HTR-8/SVneo (cell line): ENCODE results near the gene PARS2.

Experiments
- DNase-seq: peaks from one replicate; pipeline ENCODE4 v3.0.0; 2011; ENCODE audit warnings: low spot score, mixed read lengths; ENCODE audit not compliant: insufficient read length
- FAIRE-seq: peaks from 2 replicates; lab custom pipeline; 2011; peaks lifted over from hg19 to GRCh38; lab: Jason Lieb, UNC

The PARS2 gene

DNA sequence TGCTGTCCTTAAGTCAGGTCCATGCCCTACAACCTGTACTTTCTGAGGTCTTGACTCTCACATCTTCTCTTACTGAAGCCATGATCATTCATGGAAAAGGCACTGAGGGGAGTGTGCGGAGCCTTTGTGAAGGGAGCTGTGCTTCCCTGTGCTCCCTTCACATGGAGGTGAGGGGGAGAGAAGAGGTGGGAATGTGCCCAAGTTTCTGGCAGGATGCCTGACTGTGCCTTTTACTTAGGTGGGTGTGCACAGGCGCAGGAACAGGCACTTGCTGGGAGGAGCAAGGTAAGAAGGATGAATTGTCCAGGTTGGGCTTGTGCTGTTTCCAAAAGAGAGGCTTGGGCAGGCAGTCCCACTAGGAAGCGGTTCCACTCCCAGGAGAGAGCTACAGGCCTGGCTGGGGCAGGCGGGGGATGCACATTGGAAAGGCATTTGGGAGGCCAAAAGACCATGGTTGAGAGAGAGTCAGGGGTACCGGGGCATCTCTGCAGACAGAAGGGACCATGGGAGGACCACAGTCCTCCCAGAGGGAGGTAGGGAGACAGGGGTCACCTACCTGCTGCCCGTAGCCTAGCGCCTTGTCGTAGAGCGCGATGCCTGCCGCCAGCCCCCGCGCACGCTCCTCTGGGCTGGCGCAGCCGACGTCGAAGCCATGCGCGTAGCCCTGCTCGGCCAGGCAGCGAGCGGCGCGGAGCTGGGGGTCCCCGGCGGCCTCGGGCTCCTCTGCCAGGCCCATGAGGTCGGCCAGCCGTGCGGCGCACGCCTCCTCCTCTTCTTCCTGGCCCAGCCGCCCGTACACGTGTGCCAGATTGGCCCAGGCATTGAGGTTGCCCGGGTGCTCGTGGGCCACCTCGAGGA, 35.9 kb upstream of the PARS2 start:
- DNase-seq (no peak), FAIRE-seq (no peak)

- no peak for FAIRE-seq
- DNase-seq = no peak
Measured at GRCh38 chr1:54798769-54799641, 34.7 kb upstream of the PARS2 start.

- DNase-seq = no peak
- no peak for FAIRE-seq
Measured at GRCh38 chr1:54798206-54798605, 33.9 kb upstream of the PARS2 start.

DNA sequence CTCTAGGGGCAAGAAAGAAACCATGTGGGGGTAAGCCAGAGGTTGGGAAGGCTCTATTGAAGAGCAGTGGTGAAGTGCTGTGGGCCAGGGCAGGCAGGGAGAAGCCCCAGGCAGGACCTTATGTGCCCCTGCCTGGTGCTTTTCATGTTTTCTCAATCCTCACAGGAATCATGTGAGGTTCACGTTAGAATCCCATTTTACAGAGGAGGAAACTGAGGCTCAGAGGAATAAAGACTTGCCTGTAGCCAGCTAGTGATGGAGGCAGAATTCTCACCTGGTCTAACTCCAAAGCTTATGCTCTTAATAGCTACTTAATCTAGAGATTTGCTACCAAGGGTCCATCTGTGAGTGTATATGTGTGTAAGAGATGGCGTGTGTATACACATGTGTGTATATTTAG, 32.6 kb upstream of the PARS2 start:
- no peak for DNase-seq
- FAIRE-seq = no peak

DNA sequence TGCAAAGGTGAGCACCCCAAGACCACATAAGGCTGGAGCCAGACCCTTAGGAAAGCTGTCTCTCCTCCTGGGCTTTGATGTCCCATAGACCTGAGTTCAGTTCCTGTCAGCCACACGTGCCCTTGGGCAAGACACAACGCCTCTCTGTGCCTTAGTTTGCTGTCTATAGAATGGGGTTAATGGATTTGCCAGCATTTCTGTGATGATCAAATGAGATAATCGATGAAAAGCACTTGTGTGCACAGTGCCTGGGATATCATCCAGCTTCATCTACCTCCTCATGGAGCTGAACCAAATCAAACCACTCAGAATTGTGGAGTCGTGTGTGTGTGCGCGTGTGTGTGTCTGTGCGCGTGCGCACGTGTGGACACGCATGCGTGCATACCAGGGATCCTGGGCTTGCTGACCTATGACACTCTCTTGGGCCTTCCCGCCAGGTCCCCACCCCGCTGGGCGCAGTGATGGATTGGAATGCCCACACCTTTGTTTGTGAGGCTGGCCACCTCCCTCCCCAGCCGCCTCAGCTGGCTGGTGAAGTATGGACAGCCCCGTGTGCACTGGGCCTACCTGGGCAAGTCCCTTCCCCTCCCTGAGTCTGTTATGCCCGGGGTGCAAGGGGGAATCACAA, 31.6 kb upstream of the PARS2 start:
- FAIRE-seq (no peak), DNase-seq (no peak)

- DNase-seq = no peak
- no peak for FAIRE-seq
Measured at GRCh38 chr1:54795356-54795665, 31.0 kb upstream of the PARS2 start.

DNA sequence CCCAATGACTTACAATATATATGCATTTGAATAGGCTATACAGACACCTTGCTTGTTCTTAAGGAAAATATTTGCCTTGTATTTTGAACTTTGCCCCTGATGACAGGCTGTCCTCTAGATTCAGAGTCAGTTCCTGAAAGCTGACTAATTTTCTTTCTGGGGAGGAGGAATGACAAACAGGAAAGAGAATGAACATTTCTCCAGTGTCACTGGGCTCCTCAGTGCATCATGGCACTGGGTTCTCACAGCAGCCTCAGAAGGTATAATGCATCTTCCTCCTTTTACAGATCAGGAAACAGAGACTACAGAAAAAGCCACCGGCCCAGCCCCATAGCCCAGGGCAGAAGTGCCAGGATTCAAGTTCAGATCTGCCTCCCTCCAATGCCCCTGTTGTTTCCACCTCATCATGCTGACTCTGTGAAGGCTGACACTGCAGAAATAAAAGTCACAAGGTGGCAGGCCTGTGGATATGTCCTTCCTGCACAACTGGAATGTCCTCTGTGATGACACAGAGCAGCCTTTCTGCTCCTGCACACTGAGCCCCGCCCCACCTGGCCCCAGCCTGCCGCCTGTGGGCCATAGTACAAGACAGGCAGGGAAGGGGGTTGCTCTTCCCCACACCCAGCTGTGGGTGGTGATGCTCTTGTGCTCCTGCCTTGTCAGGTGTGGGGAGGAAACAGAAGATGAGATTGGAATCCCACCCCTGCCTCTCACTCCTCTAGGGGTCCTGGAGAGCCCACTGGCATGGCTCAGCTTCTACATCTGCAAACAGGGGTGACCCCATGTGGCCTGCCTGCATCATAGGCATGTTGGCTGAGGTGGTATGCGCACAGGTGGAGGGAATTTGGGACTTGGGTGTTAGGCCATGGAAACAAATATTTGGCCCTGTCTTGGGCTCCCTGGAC, 30.4 kb upstream of the PARS2 start:
- peak; percentile 28 for DNase-seq
- no peak for FAIRE-seq

DNA sequence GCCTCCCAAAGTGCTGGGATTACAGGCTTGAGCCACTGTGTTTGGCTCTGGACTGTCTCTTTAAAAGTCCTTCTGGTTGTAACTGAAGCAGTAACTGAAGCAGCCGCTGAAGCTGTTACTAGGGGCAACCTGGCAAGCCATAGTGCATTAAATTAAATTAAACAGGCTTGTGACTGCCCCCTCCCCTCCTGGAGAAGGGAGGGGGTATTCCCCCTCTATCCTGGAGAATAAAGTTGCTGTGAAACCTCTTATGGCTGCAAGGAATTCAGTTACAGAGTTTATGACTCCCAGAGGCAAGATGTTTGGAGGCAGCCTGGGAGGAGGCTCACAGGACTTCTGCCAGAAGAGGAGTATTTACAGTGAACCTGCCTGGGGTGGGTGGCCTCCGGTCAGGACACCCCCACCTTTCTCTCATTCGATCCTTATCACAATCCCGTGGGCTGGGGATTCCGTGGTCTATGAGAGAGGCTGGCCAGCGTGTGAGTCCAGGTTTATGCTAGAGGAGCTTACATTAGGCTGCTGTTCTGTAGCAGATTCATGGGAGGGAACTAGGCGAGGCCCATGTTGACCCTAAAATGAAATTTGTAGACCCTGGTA, 28.5 kb upstream of the PARS2 start:
- no peak for FAIRE-seq
- DNase-seq = no peak

GRCh38 chr1:54791880-54792522, 27.7 kb upstream of the PARS2 start:
- DNase-seq (no peak), FAIRE-seq (no peak)

GRCh38 chr1:54788459-54788858, 24.1 kb upstream of the PARS2 start:
- FAIRE-seq = no peak
- no peak for DNase-seq

- no peak for FAIRE-seq
- DNase-seq = no peak
Measured at GRCh38 chr1:54787604-54788003, 23.3 kb upstream of the PARS2 start.

GRCh38 chr1:54786778-54787177, 22.5 kb upstream of the PARS2 start:
- no peak for DNase-seq
- FAIRE-seq = no peak

DNA sequence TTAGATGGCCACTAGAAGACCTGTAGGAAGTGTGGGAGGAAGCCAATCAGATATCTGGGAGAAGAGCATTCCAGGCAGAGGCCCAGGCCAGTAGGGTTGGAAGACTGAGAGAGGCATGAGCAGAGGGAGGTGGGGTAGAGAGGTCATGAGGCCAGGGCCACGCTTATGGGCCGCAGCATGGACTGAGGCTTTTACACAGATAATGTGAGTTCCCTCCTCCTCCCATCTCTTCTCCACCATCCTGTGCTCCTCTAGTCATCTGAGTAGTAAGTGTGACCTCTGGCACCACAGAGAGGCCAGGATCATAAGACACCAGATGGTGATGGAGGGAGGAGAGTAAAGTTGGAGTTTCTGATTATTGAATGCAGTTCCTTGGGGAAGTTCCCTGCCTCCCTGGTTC, 19.7 kb upstream of the PARS2 start:
- FAIRE-seq (no peak), DNase-seq (no peak)

- no peak for FAIRE-seq
- DNase-seq = no peak
Measured at GRCh38 chr1:54782588-54782987, 18.3 kb upstream of the PARS2 start.

GRCh38 chr1:54782156-54782555, 17.8 kb upstream of the PARS2 start:
- DNase-seq (no peak), FAIRE-seq (no peak)

- DNase-seq (no peak), FAIRE-seq (no peak)
Measured at GRCh38 chr1:54781023-54781723, 16.9 kb upstream of the PARS2 start.

DNA sequence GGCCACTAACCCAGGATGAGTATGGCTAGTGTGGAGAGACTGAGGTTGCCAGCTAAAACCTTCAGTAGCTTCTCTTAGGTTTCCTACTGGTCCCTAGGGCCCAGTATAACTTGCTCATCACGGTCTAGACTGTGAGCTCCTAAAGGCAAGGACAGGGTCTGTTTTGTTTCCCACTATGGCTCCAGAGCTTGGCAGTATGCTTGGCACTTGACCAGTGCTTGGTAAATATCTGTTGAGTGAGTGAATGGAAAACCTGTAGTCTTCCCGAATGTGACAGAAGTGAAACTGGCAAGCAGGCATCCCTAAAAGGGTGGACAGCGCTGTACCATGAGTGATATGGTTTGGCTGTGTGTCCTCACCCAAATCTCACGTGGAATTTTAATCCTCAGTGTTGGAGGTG, 13.1 kb upstream of the PARS2 start:
- no peak for DNase-seq
- FAIRE-seq = no peak

DNA sequence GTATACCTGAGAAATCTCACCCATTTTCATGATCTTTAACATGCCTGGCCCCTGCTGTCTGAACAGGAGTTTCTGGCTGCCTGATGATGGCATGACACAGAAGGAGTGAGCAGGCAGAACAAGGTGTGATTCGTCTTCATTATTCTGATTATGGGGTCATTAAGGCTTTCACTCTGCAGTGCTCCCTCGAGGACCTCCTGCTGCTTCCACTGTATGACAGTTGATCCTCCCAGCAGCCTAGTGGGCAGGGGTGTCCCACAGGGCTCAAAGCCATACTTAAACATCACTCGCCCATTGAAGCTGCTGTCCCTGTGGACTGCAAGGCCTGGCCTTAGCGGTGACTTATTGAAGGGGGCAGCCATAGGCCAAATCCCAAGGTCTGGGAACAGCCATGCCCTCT, 12.7 kb upstream of the PARS2 start:
- DNase-seq (no peak), FAIRE-seq (no peak)
